GM21576 (cell line): ENCODE measurements around the gene CSNK1E.

Experiments
- ATAC-seq: cut with Tn5 transposase; IDR thresholded peaks from one replicate; pipeline ENCODE4 v1.9.1; 2021; ENCODE audit warnings: mild to moderate bottlenecking, moderate library complexity; ENCODE audit not compliant: unreplicated experiment

The CSNK1E gene

DNA sequence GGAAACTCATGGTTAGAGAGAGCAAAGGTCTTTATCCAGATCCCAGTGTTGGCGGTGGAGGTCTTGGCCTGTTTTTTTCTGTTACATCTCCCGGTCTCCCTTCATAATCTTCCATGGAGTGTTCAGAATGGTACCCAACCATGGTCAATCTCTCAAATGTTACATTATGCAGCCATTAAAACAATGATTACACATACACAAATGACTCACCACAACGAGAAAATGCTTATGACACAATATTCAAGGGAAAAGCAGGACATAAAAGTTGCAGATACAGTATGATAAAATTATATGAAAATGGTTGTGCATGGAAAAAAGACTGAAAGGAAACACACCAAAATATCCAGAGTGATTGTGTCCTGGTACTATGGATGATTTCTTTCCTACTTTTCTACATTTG lies 17.8 kb upstream of the CSNK1E start:
- no peak for ATAC-seq

DNA sequence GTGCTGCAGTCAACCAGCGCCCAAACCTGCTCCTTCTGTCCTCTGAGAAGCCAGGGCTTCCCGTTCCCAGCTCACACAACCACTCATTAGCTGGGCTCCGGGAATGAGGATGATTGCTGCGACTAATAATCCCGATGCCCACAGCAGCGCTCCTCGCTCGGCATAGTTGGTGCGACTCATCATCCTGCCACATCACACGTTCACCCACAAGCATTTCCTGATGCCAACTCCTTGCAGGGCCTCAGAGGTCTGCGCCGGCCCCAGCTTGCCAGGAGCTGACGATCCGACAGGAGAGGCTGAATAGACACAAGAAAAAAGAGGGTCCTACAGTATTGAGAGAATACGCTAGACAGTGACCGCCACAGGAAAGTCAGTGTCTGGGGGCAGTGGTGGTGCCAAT lies 10.6 kb upstream of the CSNK1E start:
- ATAC-seq, result no peak

DNA sequence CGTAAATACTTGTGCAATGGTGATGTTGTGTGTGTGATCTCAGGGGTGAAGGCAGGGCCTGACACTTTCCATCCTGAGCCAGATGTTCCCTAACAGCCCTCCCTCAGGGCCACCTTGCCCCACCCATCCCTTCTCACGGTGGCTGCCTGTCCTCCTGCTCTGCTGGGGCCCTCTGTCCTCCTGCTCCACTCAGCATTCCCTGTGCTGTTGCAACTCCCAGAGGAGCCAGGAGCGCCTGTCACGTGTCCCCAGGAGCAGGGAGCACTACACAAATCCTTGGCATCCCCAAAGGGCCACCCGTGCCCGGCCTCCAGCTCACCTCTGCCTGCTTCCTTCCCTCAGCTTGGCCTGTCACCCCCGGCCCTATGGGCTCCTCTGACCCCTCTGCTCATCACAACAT lies 10.2 kb upstream of the CSNK1E start:
- ATAC-seq, result no peak

DNA sequence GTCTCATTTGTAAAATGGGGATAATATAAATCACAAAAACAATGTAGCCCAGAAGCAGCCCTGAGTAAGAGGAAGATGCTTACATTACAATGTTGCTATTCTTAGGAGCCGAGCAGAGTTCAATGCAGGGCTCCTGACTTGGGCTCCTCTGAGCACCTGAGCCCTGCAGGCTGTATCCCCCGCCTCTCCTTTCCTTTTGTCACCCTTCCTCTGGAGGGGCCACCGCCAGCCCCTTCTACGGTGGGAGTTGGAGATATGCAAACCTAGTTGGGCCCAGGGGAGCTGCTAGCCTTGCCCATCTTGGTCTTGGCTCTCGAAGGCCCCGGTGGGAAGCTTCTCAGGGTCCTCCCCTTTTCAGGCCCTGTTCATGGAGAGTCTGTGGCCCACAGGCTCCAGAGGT lies 8.4 kb upstream of the CSNK1E start:
- no peak for ATAC-seq

DNA sequence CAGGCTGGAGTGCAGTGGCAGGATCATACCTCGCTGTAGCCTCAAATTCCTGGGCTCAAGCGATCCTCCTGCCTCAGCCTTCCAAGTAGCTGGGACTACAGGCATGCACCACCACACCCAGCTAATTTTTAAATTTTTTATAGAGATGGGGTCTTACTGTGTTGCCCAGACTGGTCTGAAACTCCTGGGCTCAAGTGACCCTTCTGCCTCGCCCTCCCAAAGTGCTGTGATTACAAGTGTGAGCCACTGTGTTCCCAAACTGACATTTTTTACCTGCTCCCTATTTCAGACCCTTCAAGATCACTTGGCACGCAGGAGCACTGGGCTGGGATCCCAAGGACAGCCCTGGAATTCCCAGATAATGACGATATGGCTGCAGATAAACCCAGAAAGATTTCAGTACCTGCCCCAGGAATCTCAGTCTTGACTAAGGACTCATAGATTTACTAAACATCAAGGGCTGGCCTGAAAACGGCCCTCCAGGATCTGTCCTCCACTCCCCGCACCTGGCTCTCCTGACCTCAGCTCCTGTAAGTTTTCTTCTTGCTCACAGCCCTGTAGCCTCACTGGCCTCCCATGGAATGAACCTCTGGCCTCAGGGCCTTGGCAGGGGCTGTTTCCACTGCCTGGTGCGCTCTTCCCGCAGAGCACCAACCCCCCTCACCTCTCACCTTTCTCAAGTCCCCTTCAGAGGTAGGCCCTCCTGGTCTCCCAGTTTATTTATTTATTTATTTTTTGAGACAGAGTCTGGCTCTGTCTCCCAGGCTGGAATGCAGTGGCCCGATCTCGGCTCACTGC lies 3.6 kb upstream of the CSNK1E start:
- no peak for ATAC-seq

DNA sequence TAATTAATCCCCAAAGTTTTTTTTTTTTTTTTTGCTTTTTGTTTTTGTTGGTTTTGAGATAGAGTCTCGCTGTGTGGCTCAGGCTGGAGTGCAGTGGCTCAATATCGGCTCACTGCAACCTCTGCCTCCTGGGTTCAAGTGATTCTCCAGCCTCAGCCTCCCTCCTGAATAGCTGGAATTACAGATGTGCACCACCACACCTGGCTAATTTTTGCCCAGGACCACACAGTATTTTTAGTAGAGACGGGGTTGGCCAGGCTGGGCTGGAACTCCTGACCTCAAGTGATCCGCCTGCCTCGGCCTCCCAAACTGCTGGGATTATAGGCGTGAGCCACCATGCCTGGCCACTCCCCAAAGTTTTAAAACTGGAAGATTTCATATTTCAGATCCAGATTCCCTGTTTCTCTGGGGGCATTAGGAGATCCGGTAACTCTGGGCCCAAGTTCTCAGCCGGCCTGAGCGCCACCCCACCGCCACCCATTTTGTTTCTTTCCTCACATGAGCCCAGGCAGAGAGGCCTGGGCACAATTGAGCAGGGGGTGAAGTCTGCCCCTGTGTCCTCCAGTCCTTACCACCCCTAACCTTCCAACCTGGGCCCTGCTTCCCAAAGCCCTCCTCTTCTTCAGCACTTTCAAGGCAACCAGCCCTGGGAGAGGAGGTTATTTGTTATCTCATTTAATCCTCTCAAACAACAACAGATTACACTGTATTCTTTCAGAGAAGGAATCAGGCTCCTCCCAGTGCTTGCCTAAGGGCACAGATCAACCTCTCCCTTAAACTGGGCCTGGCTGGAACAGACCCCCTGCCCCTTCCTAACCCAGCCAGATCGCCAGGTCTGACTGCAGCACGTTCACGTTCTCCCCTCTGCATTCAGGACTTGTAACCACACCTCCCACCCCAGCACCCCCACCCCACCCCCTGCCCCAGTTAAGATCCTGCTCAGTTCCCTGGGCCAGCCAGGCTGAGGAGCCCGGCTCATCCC lies 1.9 kb upstream of the CSNK1E start:
- ATAC-seq, result no peak

DNA sequence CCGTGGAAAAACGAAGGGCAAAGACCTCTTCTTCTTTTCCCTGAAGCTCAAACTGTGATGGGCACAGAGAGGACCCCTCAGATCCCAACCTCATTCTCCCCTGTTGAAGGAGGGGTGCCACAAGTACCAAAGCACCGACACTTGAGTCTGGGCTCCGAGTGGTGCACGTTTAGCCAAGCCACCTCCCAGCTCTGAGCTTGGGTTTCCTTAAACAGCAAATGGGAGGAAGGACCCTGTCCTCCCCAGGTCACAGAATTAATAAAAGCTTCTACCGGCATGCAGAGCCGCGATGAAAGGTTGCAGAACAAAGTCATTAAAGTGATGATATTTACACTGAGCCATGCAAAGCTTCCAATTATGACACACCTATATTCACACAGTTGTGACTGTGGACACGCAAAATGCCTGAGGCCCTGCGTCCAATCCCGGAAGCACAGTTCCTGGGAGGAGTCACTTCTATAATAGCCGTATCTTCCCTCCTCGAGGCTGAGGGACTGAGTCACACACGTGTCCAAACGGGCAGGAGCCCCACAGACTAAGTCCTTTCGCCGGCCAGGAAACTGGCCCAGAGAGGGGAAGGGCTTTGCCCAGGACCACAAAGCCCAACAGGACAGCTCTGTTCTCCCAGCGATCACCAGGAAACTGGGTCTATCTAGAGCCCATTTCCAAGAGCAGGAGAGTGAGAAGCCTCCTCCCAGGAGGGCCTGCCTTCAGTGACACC lies 922 bp upstream of the CSNK1E start:
- no peak for ATAC-seq

DNA sequence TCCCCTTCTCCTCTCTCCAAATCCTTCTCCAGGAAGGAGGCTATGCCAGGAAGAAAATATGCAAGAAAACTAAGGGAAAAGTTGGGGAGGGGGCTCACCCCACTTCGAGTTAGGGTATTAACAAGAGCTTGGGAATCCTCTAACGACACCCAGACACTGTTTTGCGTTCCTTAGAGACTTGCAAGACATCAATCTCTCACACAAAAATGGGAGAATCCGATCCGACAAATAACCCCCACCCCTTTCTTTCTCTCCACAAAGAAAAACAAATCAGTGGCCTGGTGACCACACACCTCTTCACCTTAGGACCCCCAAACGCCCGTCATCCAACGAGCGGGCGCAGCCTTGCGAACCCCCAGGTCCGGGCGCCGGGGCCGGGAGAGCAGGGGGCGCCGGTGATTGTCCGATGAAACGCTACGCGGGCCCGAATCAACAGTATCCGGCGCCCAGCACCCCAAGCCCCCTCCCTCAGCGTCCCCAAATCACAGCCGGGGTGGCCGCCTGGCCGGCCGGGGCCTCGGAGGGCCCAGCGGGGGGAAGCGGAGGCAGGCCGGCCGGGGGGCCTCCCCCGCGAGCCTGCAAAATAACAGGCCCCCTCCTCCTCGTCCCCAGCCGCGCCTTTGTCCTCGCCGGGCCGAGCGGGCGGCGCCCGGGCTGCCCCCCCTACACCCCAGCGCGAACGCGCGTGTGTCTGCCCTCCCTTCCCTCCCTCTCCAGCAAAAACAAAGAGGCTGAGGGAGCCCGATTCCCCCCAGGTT lies 690 bp downstream of the CSNK1E start:
- ATAC-seq, result no peak

DNA sequence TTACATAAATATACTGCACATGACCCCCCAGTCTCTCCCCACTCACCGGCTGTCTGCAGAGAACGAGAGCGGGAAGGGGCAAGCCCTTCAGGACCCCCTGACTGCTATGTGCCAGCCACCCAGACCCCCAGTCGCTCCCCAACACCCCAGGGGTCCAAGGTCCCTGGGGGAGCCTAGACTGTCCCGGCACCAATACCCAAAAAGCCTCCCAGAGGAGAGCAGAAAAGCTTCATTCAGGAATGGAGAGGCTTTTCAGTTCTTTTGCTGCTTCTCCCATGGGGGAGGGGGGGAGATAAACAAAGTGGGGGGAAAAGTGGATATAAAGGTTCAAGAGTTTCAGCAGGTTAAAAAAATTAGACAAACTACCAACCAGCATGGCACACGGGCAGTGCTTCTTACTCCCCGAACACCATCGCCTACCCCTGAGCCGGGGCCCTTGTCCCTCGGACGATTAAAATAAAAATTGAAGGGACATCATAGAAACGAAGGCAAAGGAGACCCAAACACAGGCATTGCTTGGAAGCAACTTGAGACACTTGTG lies 1.3 kb downstream of the CSNK1E start:
- ATAC-seq, result no peak

DNA sequence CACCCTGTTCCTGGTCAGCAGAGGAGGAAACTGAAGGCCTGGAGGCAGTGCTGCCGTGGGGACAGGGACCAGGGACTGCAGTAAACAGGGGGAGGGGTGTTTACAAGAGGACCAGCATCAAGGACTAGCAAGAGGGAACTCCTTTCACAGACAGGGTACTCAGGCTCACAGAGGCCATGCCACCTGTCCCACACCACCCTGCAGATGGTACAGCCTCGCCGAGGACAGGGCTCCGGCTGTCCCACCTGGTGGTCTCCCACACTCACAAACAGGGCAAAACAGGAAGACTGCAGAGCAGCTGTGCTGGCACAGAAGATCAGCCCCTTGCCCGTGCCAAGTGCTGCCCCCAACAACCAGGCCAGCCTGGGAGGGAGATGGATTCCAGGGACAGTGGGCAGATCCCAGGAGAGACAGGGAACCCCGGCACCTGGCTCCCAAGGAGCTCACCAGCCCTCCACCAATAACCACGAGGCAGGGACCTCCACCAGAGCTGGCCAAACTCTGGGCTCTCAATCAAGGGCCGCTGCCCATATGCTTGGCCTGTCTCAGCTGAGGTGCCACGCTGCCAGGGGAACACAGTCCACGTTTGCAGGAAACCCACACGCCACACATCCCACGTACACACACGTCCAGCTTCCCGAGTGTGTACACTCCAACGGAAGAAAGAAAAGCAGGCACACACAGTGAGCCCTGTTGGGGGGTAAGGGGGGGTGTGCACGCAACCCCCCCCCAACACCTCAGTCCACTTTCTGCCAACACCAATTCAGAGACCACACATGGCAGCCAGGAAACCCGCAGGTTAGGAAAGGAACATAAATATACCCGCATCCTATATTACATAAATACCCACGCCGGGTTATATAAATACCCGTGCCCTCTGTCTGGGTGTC lies 2.1 kb downstream of the CSNK1E start:
- no peak for ATAC-seq

DNA sequence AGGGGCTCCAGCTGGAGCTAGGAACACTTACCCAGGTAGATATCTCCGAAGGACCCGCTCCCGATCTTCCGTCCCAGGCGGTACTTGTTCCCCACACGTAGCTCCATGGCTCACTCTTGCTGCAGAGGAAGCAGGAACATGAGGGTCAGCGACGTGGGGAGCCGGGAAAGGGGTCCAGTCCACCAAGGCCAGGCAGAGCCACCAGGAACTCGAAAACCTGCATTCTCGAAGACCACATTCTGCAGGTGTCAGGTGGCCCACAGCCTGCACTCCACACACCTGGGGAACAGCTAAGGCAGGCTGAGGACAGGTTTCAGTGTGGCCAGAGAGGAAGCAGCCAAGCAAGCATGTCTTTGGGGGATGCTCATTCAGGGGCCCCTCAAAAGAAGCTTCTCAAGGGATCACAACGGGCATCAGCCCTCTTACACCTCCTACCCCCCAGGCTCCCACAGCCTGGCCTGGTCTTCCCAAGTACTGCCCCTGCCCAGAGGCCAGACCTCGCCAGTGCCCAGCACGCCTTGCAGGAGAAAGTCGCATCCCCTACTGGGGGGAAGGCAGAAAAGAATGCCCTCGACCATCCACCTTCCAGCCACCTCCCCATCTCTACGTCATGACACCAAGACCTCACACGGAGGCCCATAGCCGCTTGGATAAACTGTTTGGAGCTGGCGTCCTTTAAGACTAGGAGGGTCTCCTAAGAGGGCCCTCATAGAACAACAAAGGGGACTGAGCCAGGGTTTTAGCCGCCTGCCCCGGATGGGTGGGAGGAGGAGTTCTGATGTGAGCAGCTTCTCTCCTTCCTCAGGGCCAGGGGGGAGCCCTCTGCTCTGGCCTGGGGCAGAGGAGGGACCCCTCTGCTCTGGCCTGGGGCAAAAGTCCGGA lies 2.9 kb downstream of the CSNK1E start:
- no peak for ATAC-seq

DNA sequence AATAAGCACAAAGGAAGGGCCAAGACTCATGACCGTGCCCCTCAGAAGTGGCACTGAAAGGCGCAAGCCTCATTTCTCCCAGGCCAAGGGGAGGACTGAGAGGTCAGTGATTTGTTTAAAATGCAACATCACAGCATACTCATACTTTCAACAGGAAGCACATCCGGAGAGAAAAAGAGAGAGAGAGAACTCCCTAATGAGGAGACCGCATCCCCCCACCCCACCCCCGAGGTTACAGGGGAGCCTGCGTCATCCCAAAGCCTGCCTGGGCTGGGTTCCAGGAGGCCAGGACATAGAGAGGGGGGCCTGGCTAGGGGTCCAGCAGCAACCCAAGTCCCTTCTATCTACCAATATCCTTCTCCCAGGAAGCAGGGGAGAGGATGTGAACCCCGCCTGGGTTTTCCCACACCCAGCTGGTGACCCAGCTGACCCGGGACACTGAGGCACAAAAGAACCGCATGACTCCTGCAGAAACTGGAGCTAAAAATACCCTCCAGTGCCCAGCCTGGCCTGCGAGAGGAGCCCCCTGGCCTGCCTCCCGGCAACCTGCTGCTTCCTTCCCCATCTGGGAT lies 3.8 kb downstream of the CSNK1E start:
- no peak for ATAC-seq

DNA sequence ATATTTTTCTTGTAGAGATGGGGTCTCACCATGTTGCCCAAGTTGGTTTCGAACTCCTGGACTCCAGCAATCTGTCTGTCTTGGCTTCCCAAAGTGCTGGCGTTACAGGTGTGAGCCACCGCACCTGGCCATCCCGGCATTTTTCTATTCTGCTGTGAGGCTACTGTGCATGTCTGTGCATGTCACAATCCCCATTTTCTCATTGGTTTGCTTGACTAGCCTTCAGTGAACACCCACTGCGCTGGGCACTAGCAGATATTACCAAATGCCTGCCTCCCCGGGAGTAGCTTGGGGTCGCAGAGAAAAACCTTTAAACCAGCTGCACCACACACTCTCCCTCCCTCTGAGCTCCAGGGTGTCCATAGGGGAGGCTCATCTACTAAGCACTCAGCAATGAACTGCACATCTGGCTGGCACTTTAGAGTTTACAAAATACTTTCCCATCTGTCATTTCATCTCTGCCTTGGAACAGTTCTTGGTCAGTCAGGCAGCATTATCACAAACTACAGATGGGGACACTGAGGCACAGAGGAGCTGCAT lies 4.9 kb downstream of the CSNK1E start:
- no peak for ATAC-seq

DNA sequence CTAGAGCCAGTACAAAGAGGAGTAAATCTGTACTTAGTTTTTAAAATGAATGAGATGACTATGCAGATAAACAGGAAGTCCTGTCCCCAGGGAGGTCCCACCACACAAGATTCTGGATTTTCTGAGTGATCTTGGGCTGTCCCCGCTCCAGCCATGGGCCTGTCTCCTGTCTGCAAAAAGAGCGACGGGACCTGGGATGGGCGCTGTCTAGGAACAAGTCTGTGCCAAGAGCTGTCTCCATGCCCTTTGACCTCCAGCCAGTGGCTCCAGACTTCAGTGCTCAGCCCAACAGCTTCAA lies 6.0 kb downstream of the CSNK1E start:
- no peak for ATAC-seq

DNA sequence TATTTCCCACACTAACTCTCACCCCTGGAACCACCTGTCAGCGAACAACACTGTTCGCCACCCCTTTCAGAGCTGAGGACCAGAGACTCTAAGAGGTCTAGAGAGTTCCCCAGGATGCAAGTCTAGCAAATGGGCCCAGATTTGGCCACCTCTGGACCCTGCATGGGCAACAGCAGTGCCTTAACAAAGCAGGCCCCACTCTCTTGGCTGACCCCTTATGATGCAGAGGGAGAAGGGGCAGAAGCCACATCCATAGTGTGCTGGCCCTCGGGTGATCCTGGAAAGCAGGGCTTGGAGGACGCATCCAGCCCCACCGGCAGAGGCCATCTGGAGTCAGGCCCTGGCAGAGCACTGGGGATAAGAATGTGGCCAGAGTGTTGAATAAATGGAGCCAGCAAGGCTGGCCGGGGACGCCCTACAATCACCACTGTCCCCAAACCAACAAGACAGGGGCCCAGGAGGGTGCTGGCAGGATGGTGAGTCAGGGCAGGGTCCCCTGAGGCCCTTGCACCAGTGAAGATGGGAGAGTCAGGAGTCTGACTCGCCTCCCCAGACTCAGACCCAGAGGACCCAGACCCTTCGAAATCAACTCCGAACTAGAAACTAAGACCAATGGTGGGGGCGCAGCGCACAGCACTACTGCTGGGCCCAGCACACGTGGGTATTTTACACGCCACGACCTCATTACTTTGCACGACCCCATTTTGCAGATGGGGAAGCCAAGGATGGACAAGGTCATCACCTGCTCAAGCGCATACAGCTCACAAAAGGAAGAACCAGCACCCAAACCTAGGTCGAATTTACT lies 6.5 kb downstream of the CSNK1E start:
- ATAC-seq, result no peak

DNA sequence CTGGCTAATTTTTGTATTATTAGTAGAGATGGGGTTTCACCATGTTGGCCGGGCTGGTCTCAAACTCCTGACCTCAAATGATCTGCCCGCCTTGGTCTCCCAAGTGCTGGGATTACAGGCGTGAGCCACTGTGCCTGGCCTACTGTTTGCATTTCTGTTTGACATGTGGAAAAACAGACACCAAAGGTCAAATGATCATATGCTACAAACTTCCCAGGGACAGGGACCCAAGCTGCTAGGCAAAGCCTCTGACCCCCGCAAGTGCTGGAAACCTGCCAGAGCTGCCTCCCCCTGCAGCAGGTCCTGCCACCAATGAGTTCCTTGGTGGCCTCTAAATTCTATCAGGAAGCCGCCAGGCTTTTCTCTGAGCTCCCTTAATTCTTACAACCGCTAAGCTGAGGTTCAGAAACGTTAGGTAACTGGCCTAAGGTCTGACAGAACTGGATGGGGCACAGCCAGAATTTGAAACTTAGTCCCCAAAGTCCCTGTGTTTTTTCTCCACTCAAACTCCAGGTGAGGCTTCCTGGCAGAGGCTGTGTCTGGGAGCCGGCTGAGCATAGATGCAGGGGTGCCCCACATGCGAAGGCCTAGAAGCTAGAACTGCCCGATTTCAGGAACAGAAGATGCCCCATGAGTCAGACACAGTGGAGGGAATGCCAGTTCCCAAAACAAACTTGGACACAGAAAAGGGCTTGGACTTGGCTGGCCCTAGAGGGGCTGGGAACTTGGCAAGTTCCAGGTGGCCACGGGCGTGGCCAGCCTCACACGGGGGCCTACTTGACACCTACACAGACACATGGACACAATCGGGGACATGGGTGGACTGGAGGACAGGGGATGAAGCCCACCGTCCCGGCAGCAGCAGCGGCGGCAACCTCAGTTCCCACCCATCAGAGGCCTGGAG lies 7.4 kb downstream of the CSNK1E start:
- ATAC-seq, result no peak
